Choroid plexus epithelial cell (primary cell): ENCODE data around the gene RFTN1.

Experiments
- DNase-seq: peaks from one replicate; pipeline ENCODE4 v3.0.0-alpha.2; 2010; ENCODE audit warnings: low read depth
- H3K4me3 ChIP-seq: 2 replicates; pipeline ENCODE4 v1.5.1; 2011; ENCODE audit warnings: low read depth, mild to moderate bottlenecking, control low read depth, low read length, moderate library complexity
- CTCF ChIP-seq: conservative IDR thresholded peaks from 2 replicates; pipeline ENCODE4 v1.5.1; 2011; ENCODE audit warnings: low read depth, mild to moderate bottlenecking, control low read depth, inconsistent platforms, low read length, moderate library complexity

The RFTN1 gene

GRCh38 chr3:16334909-16335308 is 178.6 kb downstream of the RFTN1 start:
- H3K4me3 ChIP-seq: no peak overlapping the region
- no peak for TF ChIP-seq CTCF
- peak; percentile 46 for DNase-seq

GRCh38 chr3:16332904-16333426 is 180.5 kb downstream of the RFTN1 start:
- no peak overlapping the region for H3K4me3 ChIP-seq
- no peak for TF ChIP-seq CTCF
- DNase-seq: peak; percentile 81

- TF ChIP-seq CTCF: no peak
- no peak for DNase-seq
- H3K4me3 ChIP-seq: no peak overlapping the region
These were observed 182.1 kb downstream of the RFTN1 start for GRCh38 chr3:16331319-16331883.

- no peak for TF ChIP-seq CTCF
- no peak overlapping the region for H3K4me3 ChIP-seq
- no peak for DNase-seq
These were observed 183.1 kb downstream of the RFTN1 start for GRCh38 chr3:16330351-16330750.

GRCh38 chr3:16329826-16330129 is 183.7 kb downstream of the RFTN1 start:
- no peak overlapping the region for H3K4me3 ChIP-seq
- TF ChIP-seq CTCF: no peak
- no peak for DNase-seq

GRCh38 chr3:16329036-16329825 is 184.3 kb downstream of the RFTN1 start:
- no peak for TF ChIP-seq CTCF
- no peak overlapping the region for H3K4me3 ChIP-seq
- no peak for DNase-seq

GRCh38 chr3:16328124-16328523 is 185.4 kb downstream of the RFTN1 start:
- no peak for DNase-seq
- TF ChIP-seq CTCF: no peak
- no peak overlapping the region for H3K4me3 ChIP-seq
